Measurements from ENCODE around the gene RAB3IP.
"Not testable (repeated sequence)": the region's sequence is repeated elsewhere in the genome, so short reads cannot be mapped to it uniquely, and the experiment has no call there.

RAB3IP gene

GRCh38 chr12:69792533-69792932 lies 53.9 kb downstream of the RAB3IP start:
- TF ChIP-seq ZFX (IDR thresholded peaks at IDR 0.05; ENCODE audit: borderline replicate concordance) (no peak), CTCF (IDR thresholded peaks at IDR 0.05) (no peak)
- H3K27ac ChIP-seq: no peak overlapping the region

GRCh38 chr12:69807101-69807897 lies 68.6 kb downstream of the RAB3IP start:
- not testable (repeated sequence) for H3K27ac ChIP-seq

GRCh38 chr12:69810870-69811498 lies 72.3 kb downstream of the RAB3IP start:
- no peak for TF ChIP-seq ZFX (IDR thresholded peaks at IDR 0.05; ENCODE audit: borderline replicate concordance)
- TF ChIP-seq CTCF (IDR thresholded peaks at IDR 0.05): no peak

GRCh38 chr12:69816082-69816481 lies 77.4 kb downstream of the RAB3IP start:
- H3K27ac ChIP-seq: no peak overlapping the region
- no peak for TF ChIP-seq ZFX (IDR thresholded peaks at IDR 0.05; ENCODE audit: borderline replicate concordance)
- no peak for TF ChIP-seq CTCF (IDR thresholded peaks at IDR 0.05)

More at GRCh38 chr12:69810870-69811498, 72.3 kb downstream of the RAB3IP start:
- H3K27ac ChIP-seq: no peak overlapping the region

- no peak overlapping the region for H3K27ac ChIP-seq
- TF ChIP-seq CTCF (IDR thresholded peaks at IDR 0.05) (no peak), ZFX (IDR thresholded peaks at IDR 0.05; ENCODE audit: borderline replicate concordance) (no peak)
These were observed 82.4 kb downstream of the RAB3IP start for GRCh38 chr12:69821032-69821455.

GRCh38 chr12:69821456-69822159 lies 82.9 kb downstream of the RAB3IP start:
- TF ChIP-seq ZFX (IDR thresholded peaks at IDR 0.05; ENCODE audit: borderline replicate concordance) (no peak), CTCF (IDR thresholded peaks at IDR 0.05) (no peak)
- no peak overlapping the region for H3K27ac ChIP-seq

GRCh38 chr12:69822201-69822860 lies 83.7 kb downstream of the RAB3IP start:
- H3K27ac ChIP-seq: no peak overlapping the region
- TF ChIP-seq ZFX (IDR thresholded peaks at IDR 0.05; ENCODE audit: borderline replicate concordance) (no peak), CTCF (IDR thresholded peaks at IDR 0.05) (no peak)

All from 22Rv1 (cell line).